ENCODE data around the gene MPC1. TPM values are rescaled to one million over a fixed set of nuclear protein-coding genes. Genes with fewer than 3 reads are reported as not detected.
A peak's percentile ranks its signal among the peaks of the same experiment; 100 is the strongest.

Gene MPC1
- total and polyA plus RNA-seq, 2 donors (not counting 3 experiments of a cell fraction or from before 2014, with no cell fraction given): 15.5 to 17.5 TPM

GRCh38 chr6:166381381-166381732 lies 1.4 kb downstream of the MPC1 start:
- dilution Hi-C loops (cut with MboI; ENCODE audit: extremely low pct_ligation_motif_present, low sequenced_read_pairs) (no loop called here), intact Hi-C loops (cut with micrococcal nuclease) (no loop called here)
- POLR2A ChIA-PET: no interaction called here
- H3K4me1 ChIP-seq (ENCODE audit: control insufficient read depth, extremely low read depth, insufficient read depth, low read length): peaks cover 4% of the 10 kb centered on the region
- TF ChIP-seq POLR2AphosphoS5 (IDR thresholded peaks at IDR 0.05; ENCODE audit: insufficient read depth, low read depth, low read length) (no peak), MAX (IDR thresholded peaks at IDR 0.05; ENCODE audit: insufficient read depth, insufficient read length) (no peak), EZH2 (IDR thresholded peaks at IDR 0.05; ENCODE audit: borderline replicate concordance, low read depth, low read length, severe bottlenecking) (no peak), POLR2A (IDR thresholded peaks at IDR 0.05; ENCODE audit: low read depth, low read length) (no peak), JUN (IDR thresholded peaks at IDR 0.05; ENCODE audit: borderline replicate concordance, insufficient read depth, insufficient read length, low read depth) (no peak), GATA2 (IDR thresholded peaks at IDR 0.05; ENCODE audit: insufficient read depth, insufficient read length, low read depth, low read length) (no peak), MYC (IDR thresholded peaks at IDR 0.05; ENCODE audit: low read depth, low read length) (no peak), FOS (IDR thresholded peaks at IDR 0.05; ENCODE audit: borderline replicate concordance, insufficient read depth, low read length) (no peak), CTCF (IDR thresholded peaks at IDR 0.05; ENCODE audit: extremely low read depth in 1 of 2, insufficient read depth in 1 of 2, low read depth in 1 of 2, low read length in 2 of 2) (no peak)
- FAIRE-seq (peak; percentile 28), DNase-seq (ENCODE audit: low read depth, low spot score) (no peak)
- CTCF ChIA-PET: interaction anchor here (0.6 to 3.3 kb wide), 20 partner anchors 10 to 105 kb away, joined by 3 to 25 read pairs (median 4); partner anchors contain the start of gene SFT2D1
- peak overlapping the region; percentile 55 for H3K4me2 ChIP-seq (ENCODE audit: insufficient read depth, low read length)
- no peaks in the 10 kb centered on the region for H3K27me3 ChIP-seq (ENCODE audit: control insufficient read depth in 2 of 2, insufficient read depth in 2 of 2, low read length in 2 of 2)
- TSS peak; percentile 16 for BruUV-seq (replicated peaks)
- H3K27ac ChIP-seq (ENCODE audit: insufficient read depth, low read depth, low read length): no peak overlapping the region
- H4K20me1 ChIP-seq (replicated peaks; ENCODE audit: control insufficient read depth, extremely low read depth, insufficient read depth, low read length): no peaks in the 10 kb centered on the region
- no peaks in the 10 kb centered on the region for H3K79me2 ChIP-seq (ENCODE audit: control insufficient read depth, insufficient read depth, low read length)
- H3K4me3 ChIP-seq (replicated peaks in 1 of 3; ENCODE audit: insufficient read depth in 1 of 3, low read depth in 1 of 3, low read length in 3 of 3): peak overlapping the region in 1 of 3 experiments; percentile 45
- H2AFZ ChIP-seq (ENCODE audit: low read depth, low read length): no peak overlapping the region
- no peaks in the 10 kb centered on the region for H3K36me3 ChIP-seq (ENCODE audit: control insufficient read depth in 2 of 2, extremely low read depth in 1 of 2, insufficient read depth in 2 of 2, low read length in 2 of 2)
- H3K9me3 ChIP-seq (replicated peaks; ENCODE audit: control insufficient read depth, insufficient read depth, low read length): no peaks in the 10 kb centered on the region
- H3K9ac ChIP-seq (replicated peaks; ENCODE audit: extremely low read depth, insufficient read depth, low read length): no peak overlapping the region
- no peaks in the 10 kb centered on the region for H3K9me1 ChIP-seq (replicated peaks; ENCODE audit: control insufficient read depth, extremely low read depth, insufficient read depth, low read length)
